ENCODE results near the gene APLF.

DNA sequence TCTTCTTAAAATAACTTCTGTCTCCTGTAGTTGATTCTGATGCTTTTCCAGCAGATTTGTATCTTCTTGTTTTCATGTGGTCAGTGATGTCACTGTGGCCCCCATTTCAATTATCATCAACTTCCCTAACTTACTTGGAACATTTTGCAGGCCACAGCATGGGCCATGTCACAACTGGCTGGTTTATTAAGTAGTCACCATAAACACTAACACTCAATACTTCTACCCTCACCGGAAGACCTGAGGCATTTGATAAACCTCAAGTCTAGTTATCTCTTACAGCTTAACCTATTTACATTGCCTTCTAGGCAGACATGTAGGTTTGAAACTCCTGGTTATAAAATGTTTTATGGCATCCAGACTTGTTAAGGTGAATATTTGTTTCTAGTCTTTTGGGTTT is 138.6 kb downstream of the APLF start:
- TF ChIP-seq CREB1 (CRISPR knock-in tag; IDR thresholded peaks at IDR 0.05; ENCODE audit: low read depth) (no peak), EZH2 (IDR thresholded peaks at IDR 0.05; ENCODE audit: low read depth, unreplicated experiment) (no peak), JUNB (IDR thresholded peaks at IDR 0.05; ENCODE audit: unreplicated experiment) (no peak), EZH2phosphoT487 (IDR thresholded peaks at IDR 0.05; ENCODE audit: unreplicated experiment) (no peak), NANOG (IDR thresholded peaks at IDR 0.05; ENCODE audit: borderline replicate concordance) (no peak), POLR2AphosphoS5 (IDR thresholded peaks at IDR 0.05; ENCODE audit: low read depth) (no peak), ZNF114 (CRISPR knock-in tag; IDR thresholded peaks at IDR 0.05) (no peak)
- TF ChIP-seq, protein P1, sequence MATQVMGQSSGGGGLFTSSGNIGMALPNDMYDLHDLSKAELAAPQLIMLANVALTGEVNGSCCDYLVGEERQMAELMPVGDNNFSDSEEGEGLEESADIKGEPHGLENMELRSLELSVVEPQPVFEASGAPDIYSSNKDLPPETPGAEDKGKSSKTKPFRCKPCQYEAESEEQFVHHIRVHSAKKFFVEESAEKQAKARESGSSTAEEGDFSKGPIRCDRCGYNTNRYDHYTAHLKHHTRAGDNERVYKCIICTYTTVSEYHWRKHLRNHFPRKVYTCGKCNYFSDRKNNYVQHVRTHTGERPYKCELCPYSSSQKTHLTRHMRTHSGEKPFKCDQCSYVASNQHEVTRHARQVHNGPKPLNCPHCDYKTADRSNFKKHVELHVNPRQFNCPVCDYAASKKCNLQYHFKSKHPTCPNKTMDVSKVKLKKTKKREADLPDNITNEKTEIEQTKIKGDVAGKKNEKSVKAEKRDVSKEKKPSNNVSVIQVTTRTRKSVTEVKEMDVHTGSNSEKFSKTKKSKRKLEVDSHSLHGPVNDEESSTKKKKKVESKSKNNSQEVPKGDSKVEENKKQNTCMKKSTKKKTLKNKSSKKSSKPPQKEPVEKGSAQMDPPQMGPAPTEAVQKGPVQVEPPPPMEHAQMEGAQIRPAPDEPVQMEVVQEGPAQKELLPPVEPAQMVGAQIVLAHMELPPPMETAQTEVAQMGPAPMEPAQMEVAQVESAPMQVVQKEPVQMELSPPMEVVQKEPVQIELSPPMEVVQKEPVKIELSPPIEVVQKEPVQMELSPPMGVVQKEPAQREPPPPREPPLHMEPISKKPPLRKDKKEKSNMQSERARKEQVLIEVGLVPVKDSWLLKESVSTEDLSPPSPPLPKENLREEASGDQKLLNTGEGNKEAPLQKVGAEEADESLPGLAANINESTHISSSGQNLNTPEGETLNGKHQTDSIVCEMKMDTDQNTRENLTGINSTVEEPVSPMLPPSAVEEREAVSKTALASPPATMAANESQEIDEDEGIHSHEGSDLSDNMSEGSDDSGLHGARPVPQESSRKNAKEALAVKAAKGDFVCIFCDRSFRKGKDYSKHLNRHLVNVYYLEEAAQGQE (IDR thresholded peaks at IDR 0.05; ENCODE audit: unreplicated experiment) = no peak
- TF ChIP-seq, protein P2, sequence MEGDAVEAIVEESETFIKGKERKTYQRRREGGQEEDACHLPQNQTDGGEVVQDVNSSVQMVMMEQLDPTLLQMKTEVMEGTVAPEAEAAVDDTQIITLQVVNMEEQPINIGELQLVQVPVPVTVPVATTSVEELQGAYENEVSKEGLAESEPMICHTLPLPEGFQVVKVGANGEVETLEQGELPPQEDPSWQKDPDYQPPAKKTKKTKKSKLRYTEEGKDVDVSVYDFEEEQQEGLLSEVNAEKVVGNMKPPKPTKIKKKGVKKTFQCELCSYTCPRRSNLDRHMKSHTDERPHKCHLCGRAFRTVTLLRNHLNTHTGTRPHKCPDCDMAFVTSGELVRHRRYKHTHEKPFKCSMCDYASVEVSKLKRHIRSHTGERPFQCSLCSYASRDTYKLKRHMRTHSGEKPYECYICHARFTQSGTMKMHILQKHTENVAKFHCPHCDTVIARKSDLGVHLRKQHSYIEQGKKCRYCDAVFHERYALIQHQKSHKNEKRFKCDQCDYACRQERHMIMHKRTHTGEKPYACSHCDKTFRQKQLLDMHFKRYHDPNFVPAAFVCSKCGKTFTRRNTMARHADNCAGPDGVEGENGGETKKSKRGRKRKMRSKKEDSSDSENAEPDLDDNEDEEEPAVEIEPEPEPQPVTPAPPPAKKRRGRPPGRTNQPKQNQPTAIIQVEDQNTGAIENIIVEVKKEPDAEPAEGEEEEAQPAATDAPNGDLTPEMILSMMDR (conservative IDR thresholded peaks at IDR 0.05; ENCODE audit: low read depth in 2 of 2) = no peak
- TF ChIP-seq, protein P3, sequence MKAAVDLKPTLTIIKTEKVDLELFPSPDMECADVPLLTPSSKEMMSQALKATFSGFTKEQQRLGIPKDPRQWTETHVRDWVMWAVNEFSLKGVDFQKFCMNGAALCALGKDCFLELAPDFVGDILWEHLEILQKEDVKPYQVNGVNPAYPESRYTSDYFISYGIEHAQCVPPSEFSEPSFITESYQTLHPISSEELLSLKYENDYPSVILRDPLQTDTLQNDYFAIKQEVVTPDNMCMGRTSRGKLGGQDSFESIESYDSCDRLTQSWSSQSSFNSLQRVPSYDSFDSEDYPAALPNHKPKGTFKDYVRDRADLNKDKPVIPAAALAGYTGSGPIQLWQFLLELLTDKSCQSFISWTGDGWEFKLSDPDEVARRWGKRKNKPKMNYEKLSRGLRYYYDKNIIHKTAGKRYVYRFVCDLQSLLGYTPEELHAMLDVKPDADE (IDR thresholded peaks at IDR 0.05) = no peak
- TF ChIP-seq, protein P4, sequence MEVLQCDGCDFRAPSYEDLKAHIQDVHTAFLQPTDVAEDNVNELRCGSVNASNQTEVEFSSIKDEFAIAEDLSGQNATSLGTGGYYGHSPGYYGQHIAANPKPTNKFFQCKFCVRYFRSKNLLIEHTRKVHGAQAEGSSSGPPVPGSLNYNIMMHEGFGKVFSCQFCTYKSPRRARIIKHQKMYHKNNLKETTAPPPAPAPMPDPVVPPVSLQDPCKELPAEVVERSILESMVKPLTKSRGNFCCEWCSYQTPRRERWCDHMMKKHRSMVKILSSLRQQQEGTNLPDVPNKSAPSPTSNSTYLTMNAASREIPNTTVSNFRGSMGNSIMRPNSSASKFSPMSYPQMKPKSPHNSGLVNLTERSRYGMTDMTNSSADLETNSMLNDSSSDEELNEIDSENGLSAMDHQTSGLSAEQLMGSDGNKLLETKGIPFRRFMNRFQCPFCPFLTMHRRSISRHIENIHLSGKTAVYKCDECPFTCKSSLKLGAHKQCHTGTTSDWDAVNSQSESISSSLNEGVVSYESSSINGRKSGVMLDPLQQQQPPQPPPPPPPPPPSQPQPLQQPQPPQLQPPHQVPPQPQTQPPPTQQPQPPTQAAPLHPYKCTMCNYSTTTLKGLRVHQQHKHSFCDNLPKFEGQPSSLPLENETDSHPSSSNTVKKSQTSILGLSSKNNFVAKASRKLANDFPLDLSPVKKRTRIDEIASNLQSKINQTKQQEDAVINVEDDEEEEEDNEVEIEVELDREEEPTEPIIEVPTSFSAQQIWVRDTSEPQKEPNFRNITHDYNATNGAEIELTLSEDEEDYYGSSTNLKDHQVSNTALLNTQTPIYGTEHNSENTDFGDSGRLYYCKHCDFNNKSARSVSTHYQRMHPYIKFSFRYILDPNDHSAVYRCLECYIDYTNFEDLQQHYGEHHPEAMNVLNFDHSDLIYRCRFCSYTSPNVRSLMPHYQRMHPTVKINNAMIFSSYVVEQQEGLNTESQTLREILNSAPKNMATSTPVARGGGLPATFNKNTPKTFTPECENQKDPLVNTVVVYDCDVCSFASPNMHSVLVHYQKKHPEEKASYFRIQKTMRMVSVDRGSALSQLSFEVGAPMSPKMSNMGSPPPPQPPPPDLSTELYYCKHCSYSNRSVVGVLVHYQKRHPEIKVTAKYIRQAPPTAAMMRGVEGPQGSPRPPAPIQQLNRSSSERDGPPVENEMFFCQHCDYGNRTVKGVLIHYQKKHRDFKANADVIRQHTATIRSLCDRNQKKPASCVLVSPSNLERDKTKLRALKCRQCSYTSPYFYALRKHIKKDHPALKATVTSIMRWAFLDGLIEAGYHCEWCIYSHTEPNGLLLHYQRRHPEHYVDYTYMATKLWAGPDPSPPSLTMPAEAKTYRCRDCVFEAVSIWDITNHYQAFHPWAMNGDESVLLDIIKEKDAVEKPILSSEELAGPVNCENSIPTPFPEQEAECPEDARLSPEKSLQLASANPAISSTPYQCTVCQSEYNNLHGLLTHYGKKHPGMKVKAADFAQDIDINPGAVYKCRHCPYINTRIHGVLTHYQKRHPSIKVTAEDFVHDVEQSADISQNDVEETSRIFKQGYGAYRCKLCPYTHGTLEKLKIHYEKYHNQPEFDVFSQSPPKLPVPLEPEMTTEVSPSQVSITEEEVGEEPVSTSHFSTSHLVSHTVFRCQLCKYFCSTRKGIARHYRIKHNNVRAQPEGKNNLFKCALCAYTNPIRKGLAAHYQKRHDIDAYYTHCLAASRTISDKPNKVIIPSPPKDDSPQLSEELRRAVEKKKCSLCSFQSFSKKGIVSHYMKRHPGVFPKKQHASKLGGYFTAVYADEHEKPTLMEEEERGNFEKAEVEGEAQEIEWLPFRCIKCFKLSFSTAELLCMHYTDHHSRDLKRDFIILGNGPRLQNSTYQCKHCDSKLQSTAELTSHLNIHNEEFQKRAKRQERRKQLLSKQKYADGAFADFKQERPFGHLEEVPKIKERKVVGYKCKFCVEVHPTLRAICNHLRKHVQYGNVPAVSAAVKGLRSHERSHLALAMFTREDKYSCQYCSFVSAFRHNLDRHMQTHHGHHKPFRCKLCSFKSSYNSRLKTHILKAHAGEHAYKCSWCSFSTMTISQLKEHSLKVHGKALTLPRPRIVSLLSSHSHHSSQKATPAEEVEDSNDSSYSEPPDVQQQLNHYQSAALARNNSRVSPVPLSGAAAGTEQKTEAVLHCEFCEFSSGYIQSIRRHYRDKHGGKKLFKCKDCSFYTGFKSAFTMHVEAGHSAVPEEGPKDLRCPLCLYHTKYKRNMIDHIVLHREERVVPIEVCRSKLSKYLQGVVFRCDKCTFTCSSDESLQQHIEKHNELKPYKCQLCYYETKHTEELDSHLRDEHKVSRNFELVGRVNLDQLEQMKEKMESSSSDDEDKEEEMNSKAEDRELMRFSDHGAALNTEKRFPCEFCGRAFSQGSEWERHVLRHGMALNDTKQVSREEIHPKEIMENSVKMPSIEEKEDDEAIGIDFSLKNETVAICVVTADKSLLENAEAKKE (CRISPR knock-in tag; IDR thresholded peaks at IDR 0.05) = no peak
